SK-N-SH (cell line): ENCODE measurements around the gene ZNF469. TPM values are rescaled to one million over a fixed set of nuclear protein-coding genes. Genes with fewer than 3 reads are reported as not detected.

ENCODE experiments used
- CTCF ChIA-PET: fragments of 300-600, 350-600 bp; formaldehyde crosslinking; extraction: SDS; loops from one replicate; lab custom pipeline; 2021; lab: Yijun Ruan, JAX
- POLR2A ChIA-PET: fragments of 350-600 bp; sonication (Branson Sonifier 250); formaldehyde crosslinking; extraction: SDS; loops from one replicate; lab custom pipeline; 2020; ENCODE audit warnings: antibody characterized with exemption, inconsistent platforms; lab: Yijun Ruan, JAX
- DNase-seq: peaks from one replicate; pipeline ENCODE4 v3.0.0; 2012
- H2AFZ ChIP-seq: fragments of 200-600 bp; sonication (generic); 2 replicates; pipeline ENCODE4 v1.8.1; 2016; ENCODE audit warnings: antibody characterized with exemption, mild to moderate bottlenecking, low read depth
- H3F3A ChIP-seq: fragments of 200-600 bp; sonication (generic); replicated peaks from 2 replicates; pipeline ENCODE3; 2016; ENCODE audit warnings: antibody characterized with exemption, mild to moderate bottlenecking; ENCODE audit not compliant: insufficient read depth
- H3K27ac ChIP-seq, 2 experiments: fragments of 200-500 bp in 1 of 2; fragments of 200-600 bp in 1 of 2; sonication (Bioruptor generic) in 1 of 2; sonication (generic), shearing (Covaris generic) in 1 of 2; 2 replicates each; pipeline versions ENCODE4 v1.5.1 to v1.6.1; 2014 to 2016; ENCODE audit warnings: low read depth in 2 of 2, inconsistent platforms in 1 of 2, low read length in 1 of 2, mild to moderate bottlenecking in 1 of 2, mixed read lengths in 1 of 2
- H3K27me3 ChIP-seq: fragments of 200-600 bp; sonication (generic), shearing (Covaris generic); 2 replicates; pipeline ENCODE4 v1.6.1; 2016; ENCODE audit warnings: mixed run types; ENCODE audit not compliant: insufficient read depth
- H3K36me3 ChIP-seq, 2 experiments: fragments of 200-500 bp in 1 of 2; fragments of 200-600 bp in 1 of 2; sonication (Bioruptor generic) in 1 of 2; sonication (generic) in 1 of 2; replicated peaks in 1 of 2; 2 replicates each; pipeline versions ENCODE3 to v1.5.1; 2014 to 2016; ENCODE audit warnings: low read length in 1 of 2, mild to moderate bottlenecking in 1 of 2; ENCODE audit not compliant: insufficient read depth in 2 of 2, control insufficient read depth in 1 of 2
- H3K4me1 ChIP-seq, 2 experiments: fragments of 200-500 bp in 1 of 2; fragments of 200-600 bp in 1 of 2; sonication (Bioruptor generic) in 1 of 2; sonication (generic), shearing (Covaris generic) in 1 of 2; 2 replicates each; pipeline versions ENCODE4 v1.5.1 to v1.6.1; 2014 to 2016; ENCODE audit warnings: low read depth in 1 of 2, low read length in 1 of 2, mixed run types in 1 of 2; ENCODE audit not compliant: insufficient read depth in 2 of 2, control insufficient read depth in 1 of 2
- H3K4me2 ChIP-seq: fragments of 200-600 bp; sonication (generic), shearing (Covaris generic); 2 replicates; pipeline ENCODE4 v1.6.1; 2017; ENCODE audit warnings: mixed run types
- H3K4me3 ChIP-seq, 2 experiments: fragments of 200-500 bp in 1 of 2; fragments of 200-600 bp in 1 of 2; sonication (Bioruptor generic) in 1 of 2; sonication (generic), shearing (Covaris generic) in 1 of 2; 2 replicates each; pipeline versions ENCODE4 v1.5.1 to v1.8.1; 2014 to 2016; ENCODE audit warnings: low read depth in 2 of 2, inconsistent platforms in 1 of 2, low read length in 1 of 2, mild to moderate bottlenecking in 1 of 2, mixed read lengths in 1 of 2, moderate library complexity in 1 of 2
- H3K79me2 ChIP-seq: fragments of 200-600 bp; sonication (generic); 2 replicates; pipeline ENCODE4 v1.8.1; 2017; ENCODE audit warnings: mild to moderate bottlenecking; ENCODE audit not compliant: insufficient read depth
- H3K9ac ChIP-seq: fragments of 200-600 bp; sonication (generic); 2 replicates; pipeline ENCODE4 v1.6.1; 2017; ENCODE audit warnings: mixed run types
- H3K9me2 ChIP-seq: fragments of 200-600 bp; sonication (generic); 2 replicates; pipeline ENCODE4 v1.6.1; 2017; ENCODE audit warnings: mixed run types
- H3K9me3 ChIP-seq: fragments of 200-600 bp; sonication (generic); 2 replicates; pipeline ENCODE4 v1.6.1; 2017; ENCODE audit warnings: mixed run types, mild to moderate bottlenecking, moderate library complexity
- H4K20me1 ChIP-seq: fragments of 200-600 bp; sonication (generic); 2 replicates; pipeline ENCODE4 v1.6.1; 2017; ENCODE audit warnings: mild to moderate bottlenecking, mixed run types; ENCODE audit not compliant: insufficient read depth
- CHD2 ChIP-seq: fragments of 150-350 bp; IDR thresholded peaks from 2 replicates; pipeline ENCODE4 v1.6.1; 2018; ENCODE audit warnings: low read length; ENCODE audit not compliant: partially characterized antibody
- ELF1 ChIP-seq: IDR thresholded peaks from 2 replicates; pipeline ENCODE4 v1.4.0; 2012
- EP300 ChIP-seq, 2 experiments: IDR thresholded peaks; 2 replicates each; pipeline versions ENCODE4 v1.4.0 to v1.6.1; 2012; ENCODE audit warnings: borderline replicate concordance in 1 of 2, low read depth in 1 of 2, low read length in 1 of 2
- FOXJ3 ChIP-seq: sonication (generic); formaldehyde crosslinking; IDR thresholded peaks from 2 replicates; pipeline ENCODE4 v1.5.1; 2020; ENCODE audit warnings: mild to moderate bottlenecking, missing genetic modification reagents
- GABPA ChIP-seq: IDR thresholded peaks from 2 replicates; pipeline ENCODE4 v1.4.0; 2012; ENCODE audit warnings: low read depth, mild to moderate bottlenecking
- GATA2 ChIP-seq: sonication (generic); formaldehyde crosslinking; IDR thresholded peaks from 2 replicates; pipeline ENCODE4 v1.5.0; 2020; ENCODE audit warnings: mild to moderate bottlenecking, missing genetic modification reagents
- IRF3 ChIP-seq: fragments of 150-350 bp; IDR thresholded peaks from 2 replicates; pipeline ENCODE4 v1.6.1; 2016; ENCODE audit warnings: mild to moderate bottlenecking, low read depth, low read length
- JUND ChIP-seq: IDR thresholded peaks from 2 replicates; pipeline ENCODE4 v1.4.0; 2012
- MAX ChIP-seq: IDR thresholded peaks from 2 replicates; pipeline ENCODE4 v1.4.0; 2012; ENCODE audit warnings: low read depth
- MXI1 ChIP-seq: IDR thresholded peaks from 2 replicates; pipeline ENCODE4 v1.6.1; 2012; ENCODE audit warnings: mild to moderate bottlenecking, low read depth, low read length, improper control_type of control experiment
- POLR2AphosphoS5 ChIP-seq: IDR thresholded peaks from 2 replicates; pipeline ENCODE4 v1.6.1; 2012; ENCODE audit warnings: low read depth, low read length
- REST ChIP-seq: IDR thresholded peaks from 2 replicates; pipeline ENCODE4 v1.6.1; 2012; ENCODE audit warnings: mild to moderate bottlenecking, low read depth, low read length, moderate library complexity
- SIN3A ChIP-seq: IDR thresholded peaks from 2 replicates; pipeline ENCODE4 v1.6.1; 2012; ENCODE audit warnings: low read depth, mild to moderate bottlenecking, low read length, moderate library complexity, borderline replicate concordance
- TAF1 ChIP-seq: IDR thresholded peaks from 2 replicates; pipeline ENCODE4 v1.6.1; 2012; ENCODE audit warnings: low read depth, mild to moderate bottlenecking, low read length, moderate library complexity, borderline replicate concordance
- TEAD4 ChIP-seq: IDR thresholded peaks from 2 replicates; pipeline ENCODE4 v1.4.0; 2012; ENCODE audit warnings: mild to moderate bottlenecking, borderline replicate concordance; ENCODE audit not compliant: insufficient read depth
- USF1 ChIP-seq: IDR thresholded peaks from 2 replicates; pipeline ENCODE4 v1.4.0; 2012; ENCODE audit warnings: low read depth, borderline replicate concordance
- USF2 ChIP-seq: fragments of 150-350 bp; IDR thresholded peaks from 2 replicates; pipeline ENCODE4 v1.6.1; 2017; ENCODE audit warnings: antibody characterized with exemption, low read length, low read depth, borderline replicate concordance
- WGBS: methylation state at CpG from one replicate; pipeline ENCODE4 v1.1.6; 2017; ENCODE audit warnings: low lambda C conversion rate; 5-methylcytosine and 5-hydroxymethylcytosine counted together
- polyA plus RNA-seq, 3 experiments: library from polyadenylated mRNA; depleted of rRNA; stranded (reverse); fragments of >200 nt; gene quantifications; 2 replicates each; pipeline ENCODE4 v1.2.3, GENCODE V29; 2012

Gene ZNF469
- polyA plus RNA-seq, 1 of the 3 experiments (the other 2 are of a cell fraction), result 0.56 TPM

GRCh38 chr16:88345031-88345720, 37.6 kb upstream of the ZNF469 start:
- Histone ChIP-seq H3K4me1 (peaks cover 0 to under 1% of the 10 kb centered on the region in 2 experiments; a peak in 1 of 4 replicates), H4K20me1 (no peaks in the 10 kb centered on the region), H3F3A (no peaks in the 10 kb centered on the region), H3K4me2 (no peak overlapping the region), H3K27me3 (no peaks in the 10 kb centered on the region), H2AFZ (no peak overlapping the region), H3K79me2 (no peaks in the 10 kb centered on the region), H3K9me3 (no peaks in the 10 kb centered on the region), H3K27ac (no peak overlapping the region), H3K4me3 (no peak overlapping the region), H3K36me3 (no peaks in the 10 kb centered on the region), H3K9ac (no peak overlapping the region), H3K9me2 (no peaks in the 10 kb centered on the region)
- 61% methylated on average over 8 of the region's 18 CpGs for WGBS
- TF ChIP-seq GABPA (no peak), USF1 (no peak), TAF1 (no peak), MXI1 (no peak), GATA2 (CRISPR knock-in tag) (no peak), IRF3 (no peak), EP300 (IDR thresholded peaks at IDR 0.05; ENCODE audit: borderline replicate concordance in 1 of 2, low read depth in 1 of 2, low read length in 1 of 2) (no peak), CHD2 (no peak), ELF1 (no peak), FOXJ3 (no peak), SIN3A (no peak)
- DNase-seq, result no peak
- CTCF ChIA-PET, result no interaction called here
- POLR2A ChIA-PET, result no interaction called here

GRCh38 chr16:88345721-88346560, 36.8 kb upstream of the ZNF469 start:
- POLR2A ChIA-PET, result no interaction called here
- no peak for TF ChIP-seq MAX
- TF ChIP-seq TEAD4, result no peak
- no peak for TF ChIP-seq TAF1
- TF ChIP-seq GATA2 (CRISPR knock-in tag), result no peak
- no peak for TF ChIP-seq USF2
- TF ChIP-seq REST, result no peak
- no peak for TF ChIP-seq JUND
- no peak for TF ChIP-seq USF1
- no peak for TF ChIP-seq MXI1
- TF ChIP-seq POLR2AphosphoS5, result no peak
- no peak for TF ChIP-seq SIN3A

More at GRCh38 chr16:88345721-88346560, 36.8 kb upstream of the ZNF469 start:
- H3K79me2 ChIP-seq, result no peaks in the 10 kb centered on the region
- no peak overlapping the region for H3K4me3 ChIP-seq
- no peaks in the 10 kb centered on the region for H3K27me3 ChIP-seq
- H3K9me3 ChIP-seq, result no peaks in the 10 kb centered on the region
- H3K4me2 ChIP-seq, result no peak overlapping the region
- no peak overlapping the region for H3K27ac ChIP-seq
- no peaks in the 10 kb centered on the region for H3F3A ChIP-seq
- H3K9me2 ChIP-seq, result no peaks in the 10 kb centered on the region
- no peaks in the 10 kb centered on the region for H4K20me1 ChIP-seq
- H3K4me1 ChIP-seq, result no peaks in the 10 kb centered on the region; a peak in 1 of 4 replicates
- peak; percentile 23 for DNase-seq
- no peaks in the 10 kb centered on the region for H3K36me3 ChIP-seq
- H2AFZ ChIP-seq, result no peak overlapping the region
- no peak overlapping the region for H3K9ac ChIP-seq
- 87% methylated on average over 26 of the region's 32 CpGs for WGBS
- CTCF ChIA-PET, result no interaction called here
